GM12801 (cell line): ENCODE results near the gene PRR9.

Source experiments
- CTCF ChIP-seq: IDR thresholded peaks from one replicate; pipeline ENCODE4 v1.5.1; 2011; ENCODE audit warnings: control low read depth; ENCODE audit not compliant: insufficient read length; ENCODE audit errors: extremely low read depth

Gene PRR9

GRCh38 chr1:153194331-153195050, 22.9 kb upstream of the PRR9 start:
- no peak for TF ChIP-seq CTCF

GRCh38 chr1:153195216-153195615, 22.2 kb upstream of the PRR9 start:
- no peak for TF ChIP-seq CTCF

GRCh38 chr1:153202006-153202405, 15.4 kb upstream of the PRR9 start:
- no peak for TF ChIP-seq CTCF

DNA sequence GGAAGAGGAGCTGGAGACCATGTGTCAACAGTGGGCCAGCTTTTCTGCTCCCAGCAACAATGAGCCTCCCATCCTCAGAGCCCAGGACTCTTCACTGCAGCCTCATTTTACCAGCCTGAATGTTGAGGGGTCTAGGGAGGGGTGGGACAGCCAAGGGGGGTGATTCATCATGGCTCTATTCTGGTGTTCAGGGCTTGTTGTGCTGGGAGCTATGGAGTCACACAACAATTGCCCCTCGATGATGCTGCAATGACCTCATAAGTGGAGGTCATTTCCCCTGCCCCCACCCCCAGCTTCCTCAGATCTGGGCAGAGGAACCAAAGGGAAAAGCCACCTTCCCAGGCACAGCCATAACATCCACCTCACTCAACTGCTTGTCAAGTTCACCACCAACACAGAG, 14.3 kb upstream of the PRR9 start, which contains the start of gene LELP1:
LELP1 (plus strand) TSS at position 301 of the 400 bp plus-strand sequence. CDS start 1,278 bp downstream, outside the sequence.
- no peak for TF ChIP-seq CTCF

GRCh38 chr1:153206631-153207030, 10.8 kb upstream of the PRR9 start:
- no peak for TF ChIP-seq CTCF

DNA sequence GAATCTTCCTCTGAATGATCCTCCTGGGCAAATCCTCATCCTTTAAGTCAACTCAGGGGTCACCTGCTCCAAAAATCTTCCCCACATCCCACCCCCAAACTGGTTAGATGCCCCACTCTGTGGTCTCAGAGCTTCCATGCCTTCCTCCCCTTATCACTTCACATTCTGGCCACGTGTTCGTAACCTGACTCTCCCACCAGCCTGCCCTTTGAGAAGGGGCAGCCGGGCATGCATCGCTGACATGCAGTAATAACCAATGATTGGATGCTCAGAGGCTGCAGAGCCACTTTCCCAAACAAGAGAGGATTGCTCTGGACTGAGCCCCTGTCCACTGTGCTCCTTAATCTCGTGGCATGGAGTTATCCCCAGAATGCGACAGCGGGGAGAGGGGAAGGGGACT, 7.2 kb upstream of the PRR9 start:
- no peak for TF ChIP-seq CTCF

DNA sequence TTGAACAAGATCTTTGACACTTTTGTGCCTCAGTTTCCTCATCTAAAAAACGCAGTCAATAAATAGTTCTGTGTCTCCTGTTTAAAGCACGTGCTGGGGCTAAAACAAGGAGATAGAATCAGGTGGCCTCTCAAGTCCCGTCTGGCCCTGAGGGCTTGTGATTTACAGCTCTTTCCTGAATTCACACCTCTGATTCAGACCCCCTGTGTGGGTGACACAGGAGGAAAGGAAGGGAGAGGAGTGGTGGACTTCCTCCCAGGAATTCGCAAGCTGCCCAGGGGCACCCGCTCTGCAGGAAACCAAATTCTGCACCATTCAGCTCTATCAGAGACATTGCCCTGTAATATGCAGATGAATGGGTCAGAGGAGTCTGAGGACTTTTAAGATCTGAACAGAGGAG, 5.2 kb upstream of the PRR9 start:
- TF ChIP-seq CTCF: no peak
